ENCODE results near the gene NPM3.
A peak's percentile ranks its signal among the peaks of the same experiment; 100 is the strongest.

The NPM3 gene, protein sequence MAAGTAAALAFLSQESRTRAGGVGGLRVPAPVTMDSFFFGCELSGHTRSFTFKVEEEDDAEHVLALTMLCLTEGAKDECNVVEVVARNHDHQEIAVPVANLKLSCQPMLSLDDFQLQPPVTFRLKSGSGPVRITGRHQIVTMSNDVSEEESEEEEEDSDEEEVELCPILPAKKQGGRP

DNA sequence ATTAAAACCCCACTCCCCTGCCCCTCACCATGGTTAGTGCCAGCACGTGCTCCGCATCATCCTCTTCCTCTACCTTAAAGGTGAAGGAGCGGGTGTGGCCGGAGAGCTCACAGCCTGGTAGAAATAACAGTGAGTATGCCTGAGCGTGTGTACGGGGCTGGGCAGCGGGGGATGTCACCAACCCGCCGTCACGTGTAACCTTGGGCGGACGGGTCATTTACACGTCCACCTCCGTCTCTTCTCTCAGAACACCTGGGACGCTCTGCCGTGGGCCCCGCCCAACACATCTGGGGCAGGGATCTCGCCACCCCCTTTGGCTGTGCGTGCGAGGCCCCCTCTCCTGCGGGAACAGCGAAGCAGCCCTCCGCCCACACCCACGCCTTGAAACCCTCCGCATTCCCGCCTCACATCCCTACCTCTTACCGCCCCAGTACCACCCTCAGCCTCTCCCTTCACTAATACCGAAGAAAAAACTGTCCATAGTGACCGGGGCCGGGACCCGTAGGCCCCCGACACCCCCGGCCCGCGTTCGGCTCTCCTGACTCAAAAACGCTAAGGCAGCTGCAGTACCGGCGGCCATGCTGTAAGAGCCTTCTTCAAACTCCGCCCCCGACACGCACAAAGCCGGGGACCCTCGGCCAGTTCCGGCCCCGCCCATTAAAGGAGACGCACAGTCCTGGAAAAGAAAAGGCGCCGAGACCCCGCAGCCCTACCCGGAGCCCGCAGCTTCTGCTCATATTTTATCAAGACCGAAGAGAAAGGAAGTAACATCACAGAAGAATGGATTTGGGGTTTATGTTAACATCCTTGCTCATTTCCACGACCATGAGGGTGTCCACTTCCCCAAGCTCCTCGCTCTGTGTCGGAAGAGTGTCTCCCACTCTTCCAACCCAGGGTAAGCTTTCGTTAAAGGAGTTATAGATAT is at the start of gene NPM3:
NPM3 (minus strand) TSS at position 636 of the 925 bp plus-strand sequence; CDS start at position 580, 56 bp downstream.
- peak; percentile 78 to 86 for DNase-seq
- Mint-ChIP-seq H3K4me1 (peaks cover 82% of the 10 kb centered on the region), H3K9me3 (no peaks in the 10 kb centered on the region), H3K4me3 (peak within 1 kb of the TSS; percentile 99 to 100), H3K27ac (peak within 1 kb of the TSS; percentile 99 to 100), H3K27me3 (peaks cover 15% of the 10 kb centered on the region)
- peak; percentile 83 for ATAC-seq

DNA sequence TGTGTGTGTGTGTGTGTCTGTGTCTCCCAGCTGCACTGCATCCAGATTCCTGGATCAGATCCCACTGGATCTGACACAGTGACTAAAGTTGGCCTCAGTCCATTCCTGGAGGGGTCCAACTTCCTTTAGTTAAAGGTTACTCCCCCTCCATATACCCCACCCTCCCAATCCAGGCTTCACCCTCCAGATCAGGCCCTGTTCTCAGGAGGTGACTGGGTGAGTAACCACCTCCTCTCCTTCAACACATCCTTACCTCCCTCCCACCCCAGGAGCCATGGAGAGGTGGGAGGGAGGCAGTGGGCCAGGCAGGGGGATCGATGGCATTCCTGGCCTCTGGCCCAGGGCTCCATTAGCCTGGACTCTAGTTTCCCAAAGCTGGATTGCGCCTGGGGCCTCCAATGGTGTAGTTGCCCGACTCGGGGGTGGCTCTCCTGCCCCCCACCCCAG is 49.1 kb upstream of the NPM3 start:
- no peaks in the 10 kb centered on the region for H3K9me3 Mint-ChIP-seq
- no peak for DNase-seq
- H3K27ac Mint-ChIP-seq, result no peak overlapping the region
- H3K27me3 Mint-ChIP-seq, result no peaks in the 10 kb centered on the region
- no peak for ATAC-seq
- H3K4me1 Mint-ChIP-seq, result peaks cover 60% of the 10 kb centered on the region
- no peak overlapping the region for H3K4me3 Mint-ChIP-seq

DNA sequence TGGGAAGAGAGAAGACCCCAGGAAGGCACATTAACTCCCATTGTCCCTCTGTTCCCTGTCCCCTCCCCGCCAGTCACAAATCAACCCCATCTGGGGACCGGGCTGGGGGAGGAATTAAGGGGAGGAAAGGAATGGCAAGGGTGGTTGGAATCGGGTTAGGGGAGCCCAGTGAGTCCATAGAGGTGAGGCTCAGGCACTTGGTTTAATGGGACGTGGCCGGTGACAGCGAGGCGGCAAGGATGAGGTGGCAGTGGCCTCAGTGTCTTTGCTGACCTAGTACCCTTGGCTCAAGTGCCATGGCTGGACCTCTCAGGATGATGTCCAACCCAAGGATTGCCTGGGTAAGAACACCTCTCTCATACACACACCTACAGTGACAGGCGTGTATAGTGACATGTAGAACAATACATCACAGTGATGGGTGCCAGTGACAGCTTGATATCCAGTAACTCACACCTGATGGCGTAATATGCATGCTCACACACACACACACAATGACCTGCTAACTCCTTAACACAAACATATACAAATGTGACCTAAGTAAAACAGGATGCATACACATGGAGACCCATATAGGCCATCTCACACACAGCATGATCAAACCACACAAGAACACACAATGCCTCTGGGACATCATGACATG is 48.0 kb upstream of the NPM3 start:
- Mint-ChIP-seq H3K4me3 (peak overlapping the region; percentile 88 to 92), H3K4me1 (peaks cover 60% of the 10 kb centered on the region), H3K9me3 (no peaks in the 10 kb centered on the region), H3K27me3 (no peaks in the 10 kb centered on the region), H3K27ac (peak overlapping the region; percentile 95 to 99)
- no peak for ATAC-seq
- no peak for DNase-seq

DNA sequence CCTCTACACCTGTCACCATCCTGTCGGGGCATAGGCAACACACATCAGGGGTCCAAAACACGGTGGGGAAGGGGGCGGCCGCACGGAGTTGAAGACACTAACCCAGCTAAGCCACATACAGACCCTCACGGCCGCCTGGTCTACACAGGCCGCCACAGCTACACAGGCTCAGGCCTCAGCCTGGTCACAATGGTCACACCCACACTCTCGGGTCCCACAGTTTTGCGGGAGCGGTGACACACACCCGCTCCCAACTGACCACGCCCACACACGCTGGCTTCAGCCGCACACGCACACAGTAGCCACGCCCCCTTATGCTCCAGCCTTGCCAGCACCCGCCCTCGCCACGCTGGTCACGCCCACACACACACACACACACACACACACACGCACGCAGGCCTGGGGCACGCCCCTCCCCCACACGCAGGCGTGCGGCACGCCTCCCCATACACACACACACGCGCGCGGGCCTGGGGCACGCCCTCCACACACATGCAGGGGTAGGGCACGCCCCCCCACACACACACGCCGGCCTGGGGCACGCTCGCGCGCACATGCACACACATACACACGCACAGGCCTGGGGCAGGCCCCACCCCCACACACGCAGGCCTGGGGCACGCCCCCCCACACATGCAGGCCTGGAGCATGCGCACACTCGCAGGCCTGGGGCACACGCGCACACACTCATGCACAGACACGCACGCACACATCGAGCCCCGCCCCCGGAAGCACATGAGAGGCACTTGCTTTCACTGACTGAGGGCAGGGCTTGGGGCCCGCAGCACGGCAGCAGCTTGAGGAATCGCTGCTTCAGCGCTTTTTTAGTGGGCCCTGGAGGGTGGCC is 47.3 kb upstream of the NPM3 start:
- H3K4me1 Mint-ChIP-seq, result peaks cover 54% of the 10 kb centered on the region
- ATAC-seq, result peak; percentile 80
- DNase-seq, result peak; percentile 86 to 88
- peak overlapping the region; percentile 88 to 92 for H3K4me3 Mint-ChIP-seq
- H3K9me3 Mint-ChIP-seq, result no peaks in the 10 kb centered on the region
- no peaks in the 10 kb centered on the region for H3K27me3 Mint-ChIP-seq
- peak overlapping the region; percentile 95 to 99 for H3K27ac Mint-ChIP-seq

DNA sequence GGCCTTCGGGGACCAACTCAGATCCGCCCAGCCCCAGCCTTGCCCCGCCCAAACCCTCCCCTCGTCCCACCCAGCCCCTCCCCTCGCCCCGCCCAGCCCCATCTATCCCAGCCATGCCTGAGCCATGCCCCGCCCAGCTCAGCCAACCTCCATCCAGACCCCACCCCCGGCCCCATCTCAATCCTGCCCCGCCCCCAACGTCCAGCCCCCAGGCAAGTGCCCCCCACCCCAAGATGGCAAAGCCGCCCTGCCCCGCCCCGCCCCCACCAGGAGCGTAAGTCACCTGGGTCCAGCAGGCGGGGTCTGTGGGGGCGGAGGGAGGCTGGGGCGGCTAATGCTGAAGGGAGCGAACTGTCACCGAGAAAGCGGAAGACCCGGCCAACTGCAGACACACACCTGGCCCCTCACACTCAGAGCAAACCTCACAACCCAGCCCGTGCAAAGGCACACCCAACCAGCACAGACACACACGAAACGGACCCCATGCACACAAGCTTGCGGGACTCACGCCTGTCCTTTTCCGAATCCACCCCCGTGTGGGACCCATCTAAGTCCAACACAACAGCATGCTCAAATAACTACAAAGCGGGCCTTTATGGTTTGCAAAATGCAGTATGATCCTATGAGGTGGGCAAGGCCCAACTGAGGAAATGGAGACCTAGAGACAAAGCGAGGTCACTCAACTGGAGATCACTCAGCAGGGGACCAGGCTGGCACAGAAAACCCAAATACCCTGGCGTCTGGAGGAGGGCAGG is 46.5 kb upstream of the NPM3 start:
- Mint-ChIP-seq H3K27ac (peak overlapping the region; percentile 47 to 99), H3K9me3 (no peaks in the 10 kb centered on the region), H3K4me3 (peak overlapping the region; percentile 88 to 92), H3K4me1 (peaks cover 46% of the 10 kb centered on the region), H3K27me3 (no peaks in the 10 kb centered on the region)
- DNase-seq (peak; percentile 61 to 69), ATAC-seq (peak; percentile 41)

DNA sequence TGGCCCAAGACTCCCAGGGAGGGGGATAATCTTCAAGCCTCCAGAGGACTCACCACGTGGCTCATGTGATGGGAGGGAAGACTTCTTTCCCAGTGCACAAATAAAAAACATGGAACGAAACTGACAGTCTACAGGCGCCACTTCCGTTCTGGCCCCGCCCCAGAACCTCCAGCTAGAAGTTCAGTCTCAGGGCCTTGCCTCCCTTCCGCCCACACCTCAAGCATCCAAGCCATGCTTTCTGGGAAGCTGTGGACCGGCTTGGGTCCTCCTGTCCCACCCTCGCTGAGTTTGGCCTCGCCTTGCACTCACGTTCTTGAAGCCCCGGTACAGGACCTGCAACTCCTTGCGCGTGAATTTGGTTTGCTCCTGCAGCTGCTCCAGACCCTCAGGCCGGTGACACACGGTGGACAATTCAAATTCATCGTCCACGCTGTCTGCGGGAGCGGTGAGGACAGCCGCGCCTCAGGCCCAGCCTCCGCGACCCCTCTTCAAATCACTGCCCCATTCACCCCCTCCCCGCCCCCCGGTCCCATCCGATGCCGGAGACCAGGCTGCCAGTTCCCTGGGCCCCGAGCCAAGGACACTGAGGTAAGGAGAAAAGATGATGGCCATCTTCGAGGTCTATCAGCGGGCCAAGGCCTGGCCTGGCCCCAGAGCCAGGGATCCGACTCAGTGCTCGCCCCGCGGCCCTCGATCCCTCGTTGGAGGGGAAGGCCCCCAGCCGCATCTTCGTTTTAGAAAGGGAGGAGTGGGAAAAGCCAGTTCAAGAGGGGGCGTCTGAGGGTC is 45.7 kb upstream of the NPM3 start:
- Mint-ChIP-seq H3K27me3 (no peaks in the 10 kb centered on the region), H3K4me3 (no peak overlapping the region), H3K4me1 (peaks cover 39% of the 10 kb centered on the region), H3K9me3 (no peaks in the 10 kb centered on the region), H3K27ac (no peak overlapping the region)
- no peak for ATAC-seq
- DNase-seq, result no peak

DNA sequence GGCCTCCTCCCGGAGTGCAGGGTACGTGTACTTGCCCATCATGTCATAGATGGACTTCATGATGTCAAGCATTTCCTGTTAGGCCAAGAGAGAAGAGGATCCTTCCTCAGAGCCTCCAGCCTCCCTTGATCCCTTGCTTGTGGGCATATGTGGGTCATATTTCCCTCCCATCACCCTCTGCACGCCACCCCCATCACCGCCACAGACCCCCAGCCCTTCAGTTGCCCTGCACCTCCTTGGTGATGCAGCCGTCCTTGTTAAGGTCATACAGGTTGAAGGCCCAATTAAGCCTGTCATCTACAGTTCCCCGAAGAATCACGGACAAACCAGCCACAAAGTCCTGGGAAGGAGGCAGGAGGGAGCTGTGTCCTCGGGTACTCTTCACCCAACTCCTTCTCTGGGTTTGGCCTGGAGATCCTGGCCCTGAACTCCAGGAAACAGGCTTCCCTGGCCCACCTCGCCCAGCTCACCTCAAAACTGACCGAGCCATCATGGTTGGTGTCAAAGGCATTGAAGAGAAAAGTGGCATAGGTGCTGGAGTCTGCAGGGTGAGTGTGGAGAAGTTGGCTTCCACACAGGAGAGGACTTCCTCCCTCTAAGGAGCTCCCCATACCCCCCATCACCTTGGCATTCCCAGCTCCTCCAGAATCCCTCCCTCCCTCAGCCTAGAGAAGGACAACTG is 44.8 kb upstream of the NPM3 start:
- peaks cover 30% of the 10 kb centered on the region for H3K4me1 Mint-ChIP-seq
- DNase-seq (no peak), ATAC-seq (no peak)
- no peak overlapping the region for H3K4me3 Mint-ChIP-seq
- H3K27ac Mint-ChIP-seq, result no peak overlapping the region
- H3K9me3 Mint-ChIP-seq, result no peaks in the 10 kb centered on the region
- H3K27me3 Mint-ChIP-seq, result no peaks in the 10 kb centered on the region

DNA sequence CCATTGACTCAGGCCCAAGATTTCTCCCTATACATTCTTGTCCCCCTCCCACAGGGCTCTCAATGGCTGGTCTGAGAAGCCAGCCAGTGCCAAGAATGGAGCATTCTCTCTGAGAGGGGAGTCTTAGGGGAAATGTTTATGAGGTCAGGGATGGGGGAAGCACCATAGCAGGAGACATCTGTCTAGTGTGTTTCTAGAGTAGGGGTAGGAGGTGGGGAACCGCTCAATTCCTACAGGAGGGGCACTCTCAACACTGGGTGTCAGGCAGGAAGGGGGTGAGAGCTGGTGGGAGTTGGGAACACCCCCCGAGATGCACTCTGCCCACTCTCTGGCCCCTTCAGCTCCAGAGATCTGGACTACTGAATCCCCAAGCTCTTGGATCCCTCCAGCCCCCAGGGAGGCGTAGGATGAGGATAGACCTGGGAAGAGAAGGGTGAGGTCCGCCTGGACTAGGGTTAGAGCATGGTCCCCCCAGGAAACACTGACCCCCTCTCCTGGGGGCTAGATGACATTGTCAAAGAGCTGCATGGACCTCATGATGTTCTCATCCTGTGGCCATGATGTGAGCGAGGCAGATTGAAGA is 43.7 kb upstream of the NPM3 start:
- H3K4me3 Mint-ChIP-seq, result no peak overlapping the region
- no peak for ATAC-seq
- no peaks in the 10 kb centered on the region for H3K9me3 Mint-ChIP-seq
- no peaks in the 10 kb centered on the region for H3K27me3 Mint-ChIP-seq
- no peak overlapping the region for H3K27ac Mint-ChIP-seq
- H3K4me1 Mint-ChIP-seq, result peaks cover 24% of the 10 kb centered on the region
- no peak for DNase-seq

DNA sequence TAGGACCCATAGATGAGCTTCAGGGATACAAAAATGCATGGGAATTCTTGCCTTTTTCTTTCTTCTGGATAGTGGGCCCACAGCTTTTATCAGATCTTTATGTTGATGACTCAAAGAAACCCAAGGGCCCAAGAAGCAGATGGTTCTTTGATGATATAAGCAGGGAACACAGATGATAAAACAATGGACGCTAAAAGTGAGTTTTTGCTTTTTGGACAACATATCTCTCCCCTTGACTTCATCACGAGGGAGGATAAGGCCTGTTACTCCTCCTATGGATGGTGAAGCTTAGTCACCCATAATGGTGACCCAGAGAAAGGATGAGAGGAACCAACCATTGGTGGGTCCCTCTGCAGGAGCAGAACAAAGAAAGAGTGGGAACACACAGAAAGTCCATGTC is 41.5 kb upstream of the NPM3 start:
- ATAC-seq, result no peak
- no peak overlapping the region for H3K27ac Mint-ChIP-seq

DNA sequence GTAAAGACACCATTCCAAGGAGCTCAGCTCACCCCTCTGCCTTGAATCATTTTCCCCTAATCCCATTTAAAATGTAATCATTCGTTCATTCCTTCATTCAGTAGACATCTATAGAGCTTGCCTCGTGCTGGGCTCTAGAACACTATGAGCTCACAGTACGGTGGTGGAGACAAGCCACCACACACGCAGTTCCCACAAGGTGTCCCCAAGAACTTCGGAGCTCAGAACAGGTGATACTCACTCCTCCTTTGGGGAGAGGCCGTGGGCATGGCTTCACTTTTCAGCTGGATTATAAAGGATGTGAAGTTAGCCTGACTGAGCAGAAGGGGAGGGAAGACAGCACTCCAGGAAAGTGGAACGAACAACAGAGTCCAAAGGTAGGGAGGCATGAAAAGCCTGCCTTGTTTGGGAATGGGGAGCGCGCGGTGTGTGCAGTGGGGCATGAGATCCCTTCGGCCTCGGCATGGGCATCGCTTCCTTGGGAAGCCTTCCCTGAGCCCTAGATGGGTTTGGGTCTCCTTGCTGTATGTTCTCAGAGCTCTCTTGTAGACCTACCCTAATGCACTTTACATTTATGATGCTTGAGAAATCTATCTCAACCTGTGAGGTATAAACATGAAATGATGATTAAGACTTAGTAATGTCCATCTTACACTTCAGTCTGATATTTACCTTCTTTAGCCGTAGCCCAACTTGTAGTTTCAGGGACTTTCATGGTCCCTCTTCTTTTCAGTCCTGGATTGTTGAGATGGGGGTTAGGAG is 35.8 kb upstream of the NPM3 start:
- Mint-ChIP-seq H3K4me3 (peak overlapping the region; percentile 91 to 93), H3K9me3 (no peaks in the 10 kb centered on the region), H3K4me1 (peaks cover 40% of the 10 kb centered on the region), H3K27ac (peak overlapping the region; percentile 95 to 98), H3K27me3 (no peaks in the 10 kb centered on the region)
- DNase-seq (no peak), ATAC-seq (peak; percentile 67)

More for the DNA sequence above, 41.5 kb upstream of the NPM3 start:
- Mint-ChIP-seq H3K9me3 (no peaks in the 10 kb centered on the region), H3K4me1 (peaks cover 15% of the 10 kb centered on the region), H3K4me3 (no peak overlapping the region), H3K27me3 (no peaks in the 10 kb centered on the region)
- DNase-seq, result no peak

DNA sequence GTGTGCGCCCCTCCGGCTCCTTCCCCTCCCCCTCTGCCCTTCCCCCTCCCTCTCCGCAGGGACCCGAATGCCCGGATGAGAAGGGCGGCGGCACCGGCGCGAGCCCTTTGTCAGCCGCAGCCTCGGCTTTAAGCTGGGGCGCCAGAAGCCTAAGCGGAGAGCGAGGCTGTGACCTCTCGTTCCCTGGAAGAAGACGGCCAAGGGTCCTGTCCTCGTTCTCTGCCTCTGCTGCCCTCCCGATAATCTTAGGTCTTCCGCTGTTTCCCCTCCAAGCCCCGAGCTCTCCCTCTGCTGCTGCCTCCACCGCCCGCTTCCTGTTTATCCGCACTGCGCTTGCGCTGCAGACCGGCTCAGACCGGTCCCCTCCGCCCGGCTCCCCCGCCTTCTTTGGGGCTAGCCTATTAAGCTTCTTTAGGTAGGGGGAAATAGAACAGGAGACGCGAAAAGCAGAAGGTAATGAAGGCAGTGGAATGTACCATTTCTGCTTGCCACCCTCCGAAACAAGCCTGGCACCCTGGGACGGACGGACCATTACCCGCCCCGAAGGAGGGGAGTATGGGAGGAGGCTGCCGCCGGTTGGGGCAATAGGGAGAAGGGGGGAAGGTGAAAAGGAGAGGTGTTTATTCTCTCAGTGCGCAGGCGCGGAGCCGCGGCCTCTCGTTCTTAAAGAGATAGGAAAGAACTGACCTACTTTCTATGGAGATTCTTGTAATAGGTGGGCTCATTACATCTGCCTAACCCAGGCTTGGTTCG is 35.0 kb upstream of the NPM3 start, which contains the start of gene OGA:
OGA (minus strand) TSS at position 326 of the 753 bp plus-strand sequence. CDS start 422 bp downstream, outside the sequence.
- peaks cover 47% of the 10 kb centered on the region for H3K4me1 Mint-ChIP-seq
- H3K9me3 Mint-ChIP-seq, result no peaks in the 10 kb centered on the region
- H3K27ac Mint-ChIP-seq, result peak within 1 kb of the TSS; percentile 95 to 98
- ATAC-seq, result peak; percentile 94
- DNase-seq, result peak; percentile 97 to 99
- peak within 1 kb of the TSS; percentile 91 to 93 for H3K4me3 Mint-ChIP-seq
- H3K27me3 Mint-ChIP-seq, result no peaks in the 10 kb centered on the region
